HEK293 (cell line): ENCODE measurements around the gene IGF2R.
A peak's percentile ranks its signal among the peaks of the same experiment; 100 is the strongest.

Experiments
- CTCF ChIA-PET: fragments of 350-600 bp; formaldehyde crosslinking; extraction: SDS; loops from one replicate; lab custom pipeline; 2021; ENCODE audit warnings: antibody characterized with exemption; lab: Yijun Ruan, JAX
- POLR2A ChIA-PET: fragments of 300-600 bp; formaldehyde crosslinking; extraction: SDS; loops from one replicate; lab custom pipeline; 2020; ENCODE audit warnings: antibody characterized with exemption, inconsistent platforms; lab: Yijun Ruan, JAX
- H3K27ac ChIP-seq: fragments of 200-500 bp; sonication (Bioruptor generic); 2 replicates; pipeline ENCODE4 v1.5.1; 2014; ENCODE audit warnings: low read depth, low read length, control low read depth, inconsistent platforms; ENCODE audit errors: extremely low read depth
- H3K36me3 ChIP-seq, 2 experiments: fragments of 200-500 bp in 1 of 2; sonication (Bioruptor generic) in 1 of 2; 1 replicate in 1 of 2; 2 replicates in 1 of 2; pipeline ENCODE4 v1.5.1; 2014 to 2017; ENCODE audit warnings: inconsistent platforms in 2 of 2, low read length in 2 of 2; ENCODE audit not compliant: control insufficient read depth in 2 of 2, insufficient read depth in 1 of 2
- H3K4me1 ChIP-seq: fragments of 200-500 bp; sonication (Bioruptor generic); 2 replicates; pipeline ENCODE4 v1.5.1; 2014; ENCODE audit warnings: mild to moderate bottlenecking, low read length, inconsistent platforms; ENCODE audit not compliant: control insufficient read depth, insufficient read depth
- H3K4me3 ChIP-seq: 2 replicates; pipeline ENCODE4 v1.5.1; 2011; ENCODE audit warnings: low read depth, mild to moderate bottlenecking, control low read depth, low read length, moderate library complexity
- H3K9me3 ChIP-seq: fragments of 200-500 bp; sonication (Bioruptor generic); 2 replicates; pipeline ENCODE4 v1.5.1; 2014; ENCODE audit warnings: low read depth, low read length, inconsistent platforms; ENCODE audit not compliant: control insufficient read depth, insufficient read depth
- FEZF1 ChIP-seq: fragments of 450-650 bp; formaldehyde crosslinking; IDR thresholded peaks from 2 replicates; pipeline ENCODE4 v1.5.1; 2016; ENCODE audit warnings: missing biosample characterization, missing genetic modification characterization
- GLI2 ChIP-seq: fragments of 450-650 bp; formaldehyde crosslinking; IDR thresholded peaks from 2 replicates; pipeline ENCODE4; 2017; ENCODE audit warnings: missing biosample characterization, missing genetic modification characterization, low read depth, borderline replicate concordance
- GLI4 ChIP-seq: fragments of 450-650 bp; formaldehyde crosslinking; IDR thresholded peaks from 2 replicates; pipeline ENCODE4 v1.5.1; 2016; ENCODE audit warnings: missing biosample characterization, missing genetic modification characterization
- IKZF3 ChIP-seq: fragments of 450-650 bp; IDR thresholded peaks from 2 replicates; pipeline ENCODE4 v1.5.0; 2018; ENCODE audit warnings: missing biosample characterization, mild to moderate bottlenecking, missing genetic modification characterization, moderate library complexity
- KLF7 ChIP-seq: fragments of 450-650 bp; formaldehyde crosslinking; IDR thresholded peaks from 2 replicates; pipeline ENCODE4 v1.5.1; 2016; ENCODE audit warnings: missing biosample characterization, missing genetic modification characterization, borderline replicate concordance
- OVOL3 ChIP-seq: fragments of 450-650 bp; formaldehyde crosslinking; IDR thresholded peaks from 2 replicates; pipeline ENCODE4 v1.5.1; 2016; ENCODE audit warnings: missing biosample characterization, missing genetic modification characterization
- PRDM1 ChIP-seq: fragments of 450-650 bp; formaldehyde crosslinking; IDR thresholded peaks from 2 replicates; pipeline ENCODE4; 2016; ENCODE audit warnings: missing biosample characterization, missing genetic modification characterization
- REPIN1 ChIP-seq: fragments of 450-650 bp; formaldehyde crosslinking; IDR thresholded peaks from 2 replicates; pipeline ENCODE4 v1.5.1; 2017; ENCODE audit warnings: missing biosample characterization, missing genetic modification characterization, low read depth
- SP3 ChIP-seq: fragments of 450-650 bp; formaldehyde crosslinking; IDR thresholded peaks from 2 replicates; pipeline ENCODE4 v1.5.1; 2016; ENCODE audit warnings: missing biosample characterization, missing genetic modification characterization
- SP7 ChIP-seq: fragments of 450-650 bp; formaldehyde crosslinking; IDR thresholded peaks from 2 replicates; pipeline ENCODE4 v1.5.1; 2016; ENCODE audit warnings: missing biosample characterization, missing genetic modification characterization
- ZBTB8A ChIP-seq: fragments of 450-650 bp; formaldehyde crosslinking; IDR thresholded peaks from 2 replicates; pipeline ENCODE4 v1.5.1; 2016; ENCODE audit warnings: missing biosample characterization, missing genetic modification characterization
- ZFP41 ChIP-seq: fragments of 450-650 bp; formaldehyde crosslinking; IDR thresholded peaks from 2 replicates; pipeline ENCODE4 v1.5.1; 2016; ENCODE audit warnings: missing biosample characterization, missing genetic modification characterization, borderline replicate concordance
- ZNF132 ChIP-seq: fragments of 450-650 bp; formaldehyde crosslinking; IDR thresholded peaks from 2 replicates; pipeline ENCODE4 v1.5.1; 2017; ENCODE audit warnings: missing biosample characterization, missing genetic modification characterization, borderline replicate concordance
- ZNF148 ChIP-seq: fragments of 450-650 bp; formaldehyde crosslinking; IDR thresholded peaks from 2 replicates; pipeline ENCODE4 v1.5.0; 2017; ENCODE audit warnings: missing biosample characterization, missing genetic modification characterization, borderline replicate concordance
- ZNF155 ChIP-seq: fragments of 450-650 bp; formaldehyde crosslinking; IDR thresholded peaks from 2 replicates; pipeline ENCODE4 v1.5.1; 2016; ENCODE audit warnings: missing biosample characterization, missing genetic modification characterization
- ZNF274 ChIP-seq, 2 experiments: fragments of 200-500 bp in 1 of 2; fragments of 450-650 bp in 1 of 2; sonication (Bioruptor generic) in 1 of 2; formaldehyde crosslinking in 1 of 2; IDR thresholded peaks; 2 replicates each; pipeline versions ENCODE4 v1.5.1 to v1.6.1; 2014 to 2016; ENCODE audit warnings: borderline replicate concordance in 1 of 2, inconsistent platforms in 1 of 2, low read length in 1 of 2, missing biosample characterization in 1 of 2, missing genetic modification characterization in 1 of 2
- ZNF292 ChIP-seq: fragments of 450-650 bp; formaldehyde crosslinking; IDR thresholded peaks from 2 replicates; pipeline ENCODE4 v1.5.1; 2016; ENCODE audit warnings: low read depth, missing biosample characterization, missing genetic modification characterization, borderline replicate concordance
- ZNF354C ChIP-seq: fragments of 450-650 bp; formaldehyde crosslinking; IDR thresholded peaks from 2 replicates; pipeline ENCODE4 v1.5.1; 2016; ENCODE audit warnings: missing biosample characterization, missing genetic modification characterization, low read depth, borderline replicate concordance
- ZNF521 ChIP-seq: fragments of 450-650 bp; formaldehyde crosslinking; IDR thresholded peaks from 2 replicates; pipeline ENCODE4 v1.5.1; 2017; ENCODE audit warnings: missing biosample characterization, mild to moderate bottlenecking, missing genetic modification characterization
- ZNF558 ChIP-seq: fragments of 450-650 bp; formaldehyde crosslinking; IDR thresholded peaks from 2 replicates; pipeline ENCODE4 v1.5.1; 2016; ENCODE audit warnings: missing biosample characterization, missing genetic modification characterization
- ZNF660 ChIP-seq: fragments of 450-650 bp; IDR thresholded peaks from 2 replicates; pipeline ENCODE4 v1.5.1; 2018; ENCODE audit warnings: missing biosample characterization, mild to moderate bottlenecking, missing genetic modification characterization
- ZNF664 ChIP-seq: fragments of 450-650 bp; formaldehyde crosslinking; IDR thresholded peaks from 2 replicates; pipeline ENCODE4 v1.5.1; 2016; ENCODE audit warnings: missing biosample characterization, missing genetic modification characterization
- ZNF701 ChIP-seq: fragments of 450-650 bp; formaldehyde crosslinking; IDR thresholded peaks from 2 replicates; pipeline ENCODE4 v1.5.1; 2016; ENCODE audit warnings: missing biosample characterization, missing genetic modification characterization
- ZNF777 ChIP-seq: fragments of 450-650 bp; formaldehyde crosslinking; IDR thresholded peaks from 2 replicates; pipeline ENCODE4 v1.5.1; 2017; ENCODE audit warnings: missing biosample characterization, missing genetic modification characterization, borderline replicate concordance
- ZNF785 ChIP-seq: fragments of 450-650 bp; formaldehyde crosslinking; IDR thresholded peaks from 2 replicates; pipeline ENCODE4 v1.5.1; 2016; ENCODE audit warnings: missing biosample characterization, missing genetic modification characterization
- ZNF792 ChIP-seq: fragments of 450-650 bp; formaldehyde crosslinking; IDR thresholded peaks from 2 replicates; pipeline ENCODE4 v1.5.1; 2016; ENCODE audit warnings: missing biosample characterization, missing genetic modification characterization
- TF ChIP-seq, protein P1 (sequence below): IDR thresholded peaks from 2 replicates; pipeline ENCODE4 v1.6.1; 2011; ENCODE audit warnings: mild to moderate bottlenecking, low read depth, low read length, borderline replicate concordance
- TF ChIP-seq, protein P2 (sequence below): fragments of 450-650 bp; formaldehyde crosslinking; IDR thresholded peaks from 2 replicates; pipeline ENCODE4 v1.5.1; 2016; ENCODE audit warnings: missing biosample characterization, missing genetic modification characterization, borderline replicate concordance
- TF ChIP-seq, protein P3 (sequence below): fragments of 450-650 bp; formaldehyde crosslinking; IDR thresholded peaks from 2 replicates; pipeline ENCODE4 v1.5.1; 2017; ENCODE audit warnings: missing biosample characterization, missing genetic modification characterization

Gene IGF2R

GRCh38 chr6:159973951-159974350, 5.1 kb downstream of the IGF2R start:
- Histone ChIP-seq H3K36me3 (no peaks in the 10 kb centered on the region), H3K4me1 (peaks cover 13% of the 10 kb centered on the region), H3K27ac (no peak overlapping the region), H3K4me3 (no peak overlapping the region), H3K9me3 (no peaks in the 10 kb centered on the region)
- CTCF ChIA-PET: interaction anchor here (0.6 kb wide), 1 partner anchor 973 kb away, joined by 3 read pairs; no protein-coding TSS in a partner anchor
- POLR2A ChIA-PET: no interaction called here
- TF ChIP-seq ZNF558 (tag by site-specific recombination) (no peak; the same call in 1 of the 2 replicates), ZFP41 (tag by site-specific recombination) (no peak), ZNF521 (tag by site-specific recombination) (no peak), ZNF274 (IDR thresholded peaks at IDR 0.05; ENCODE audit: low read length) (no peak), ZNF274 (tag by site-specific recombination; IDR thresholded peaks at IDR 0.05; ENCODE audit: borderline replicate concordance) (no peak), ZNF155 (tag by site-specific recombination) (no peak), REPIN1 (no peak), OVOL3 (tag by site-specific recombination) (no peak), SP3 (no peak), ZNF792 (tag by site-specific recombination) (no peak), IKZF3 (no peak), ZNF354C (tag by site-specific recombination) (no peak), ZNF701 (tag by site-specific recombination) (no peak), GLI2 (tag by site-specific recombination) (no peak), GLI4 (tag by site-specific recombination) (no peak), ZNF148 (tag by site-specific recombination) (no peak), ZNF785 (tag by site-specific recombination) (no peak), ZNF777 (tag by site-specific recombination) (no peak), ZNF132 (tag by site-specific recombination) (no peak), SP7 (peak; percentile 28; the same call in 1 of the 2 replicates), FEZF1 (tag by site-specific recombination) (peak; percentile 26; the same call in 1 of the 2 replicates), ZNF292 (tag by site-specific recombination) (no peak), PRDM1 (0 out of 2 replicates have a peak, but pooled peaks have one; percentile 41), ZNF664 (tag by site-specific recombination) (no peak), ZBTB8A (tag by site-specific recombination) (no peak), KLF7 (tag by site-specific recombination) (no peak), ZNF660 (tag by site-specific recombination) (no peak)
- TF ChIP-seq, protein P1, sequence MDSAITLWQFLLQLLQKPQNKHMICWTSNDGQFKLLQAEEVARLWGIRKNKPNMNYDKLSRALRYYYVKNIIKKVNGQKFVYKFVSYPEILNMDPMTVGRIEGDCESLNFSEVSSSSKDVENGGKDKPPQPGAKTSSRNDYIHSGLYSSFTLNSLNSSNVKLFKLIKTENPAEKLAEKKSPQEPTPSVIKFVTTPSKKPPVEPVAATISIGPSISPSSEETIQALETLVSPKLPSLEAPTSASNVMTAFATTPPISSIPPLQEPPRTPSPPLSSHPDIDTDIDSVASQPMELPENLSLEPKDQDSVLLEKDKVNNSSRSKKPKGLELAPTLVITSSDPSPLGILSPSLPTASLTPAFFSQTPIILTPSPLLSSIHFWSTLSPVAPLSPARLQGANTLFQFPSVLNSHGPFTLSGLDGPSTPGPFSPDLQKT: no peak
- TF ChIP-seq, protein P2, sequence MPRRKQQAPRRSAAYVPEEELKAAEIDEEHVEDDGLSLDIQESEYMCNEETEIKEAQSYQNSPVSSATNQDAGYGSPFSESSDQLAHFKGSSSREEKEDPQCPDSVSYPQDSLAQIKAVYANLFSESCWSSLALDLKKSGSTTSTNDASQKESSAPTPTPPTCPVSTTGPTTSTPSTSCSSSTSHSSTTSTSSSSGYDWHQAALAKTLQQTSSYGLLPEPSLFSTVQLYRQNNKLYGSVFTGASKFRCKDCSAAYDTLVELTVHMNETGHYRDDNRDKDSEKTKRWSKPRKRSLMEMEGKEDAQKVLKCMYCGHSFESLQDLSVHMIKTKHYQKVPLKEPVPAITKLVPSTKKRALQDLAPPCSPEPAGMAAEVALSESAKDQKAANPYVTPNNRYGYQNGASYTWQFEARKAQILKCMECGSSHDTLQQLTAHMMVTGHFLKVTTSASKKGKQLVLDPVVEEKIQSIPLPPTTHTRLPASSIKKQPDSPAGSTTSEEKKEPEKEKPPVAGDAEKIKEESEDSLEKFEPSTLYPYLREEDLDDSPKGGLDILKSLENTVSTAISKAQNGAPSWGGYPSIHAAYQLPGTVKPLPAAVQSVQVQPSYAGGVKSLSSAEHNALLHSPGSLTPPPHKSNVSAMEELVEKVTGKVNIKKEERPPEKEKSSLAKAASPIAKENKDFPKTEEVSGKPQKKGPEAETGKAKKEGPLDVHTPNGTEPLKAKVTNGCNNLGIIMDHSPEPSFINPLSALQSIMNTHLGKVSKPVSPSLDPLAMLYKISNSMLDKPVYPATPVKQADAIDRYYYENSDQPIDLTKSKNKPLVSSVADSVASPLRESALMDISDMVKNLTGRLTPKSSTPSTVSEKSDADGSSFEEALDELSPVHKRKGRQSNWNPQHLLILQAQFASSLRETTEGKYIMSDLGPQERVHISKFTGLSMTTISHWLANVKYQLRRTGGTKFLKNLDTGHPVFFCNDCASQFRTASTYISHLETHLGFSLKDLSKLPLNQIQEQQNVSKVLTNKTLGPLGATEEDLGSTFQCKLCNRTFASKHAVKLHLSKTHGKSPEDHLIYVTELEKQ (tag by site-specific recombination): 0 out of 2 replicates have a peak, but pooled peaks have one; percentile 30
- TF ChIP-seq, protein P3, sequence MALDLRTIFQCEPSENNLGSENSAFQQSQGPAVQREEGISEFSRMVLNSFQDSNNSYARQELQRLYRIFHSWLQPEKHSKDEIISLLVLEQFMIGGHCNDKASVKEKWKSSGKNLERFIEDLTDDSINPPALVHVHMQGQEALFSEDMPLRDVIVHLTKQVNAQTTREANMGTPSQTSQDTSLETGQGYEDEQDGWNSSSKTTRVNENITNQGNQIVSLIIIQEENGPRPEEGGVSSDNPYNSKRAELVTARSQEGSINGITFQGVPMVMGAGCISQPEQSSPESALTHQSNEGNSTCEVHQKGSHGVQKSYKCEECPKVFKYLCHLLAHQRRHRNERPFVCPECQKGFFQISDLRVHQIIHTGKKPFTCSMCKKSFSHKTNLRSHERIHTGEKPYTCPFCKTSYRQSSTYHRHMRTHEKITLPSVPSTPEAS (tag by site-specific recombination): no peak
